IMR-90 (cell line): Measurements from ENCODE around the gene DHX9.

Experiments used
- BHLHE40 ChIP-seq: fragments of 150-350 bp; IDR thresholded peaks from 2 replicates; pipeline ENCODE4 v1.6.1; 2016; ENCODE audit warnings: mild to moderate bottlenecking, low read depth, low read length
- CEBPB ChIP-seq: IDR thresholded peaks from 2 replicates; pipeline ENCODE4 v1.6.1; 2012; ENCODE audit warnings: low read depth, low read length, improper control_type of control experiment
- MAZ ChIP-seq: IDR thresholded peaks from 2 replicates; pipeline ENCODE4 v1.6.1; 2012; ENCODE audit warnings: low read depth, mild to moderate bottlenecking, low read length, improper control_type of control experiment, moderate library complexity, borderline replicate concordance
- NFE2L2 ChIP-seq: fragments of 150-350 bp; IDR thresholded peaks from 2 replicates; pipeline ENCODE4 v1.6.1; 2016; ENCODE audit warnings: low read depth, mild to moderate bottlenecking, low read length
- POLR2A ChIP-seq: IDR thresholded peaks from 2 replicates; pipeline ENCODE4 v1.6.1; 2012; ENCODE audit warnings: mild to moderate bottlenecking, low read depth, low read length
- RAD21 ChIP-seq: IDR thresholded peaks from 2 replicates; pipeline ENCODE4 v1.6.1; 2012; ENCODE audit warnings: low read length, improper control_type of control experiment
- TF ChIP-seq, protein P1 (sequence below): conservative IDR thresholded peaks from 2 replicates; pipeline ENCODE4 v1.5.1; 2012; ENCODE audit warnings: mild to moderate bottlenecking, low read depth, low read length, improper control_type of control experiment

DNA sequence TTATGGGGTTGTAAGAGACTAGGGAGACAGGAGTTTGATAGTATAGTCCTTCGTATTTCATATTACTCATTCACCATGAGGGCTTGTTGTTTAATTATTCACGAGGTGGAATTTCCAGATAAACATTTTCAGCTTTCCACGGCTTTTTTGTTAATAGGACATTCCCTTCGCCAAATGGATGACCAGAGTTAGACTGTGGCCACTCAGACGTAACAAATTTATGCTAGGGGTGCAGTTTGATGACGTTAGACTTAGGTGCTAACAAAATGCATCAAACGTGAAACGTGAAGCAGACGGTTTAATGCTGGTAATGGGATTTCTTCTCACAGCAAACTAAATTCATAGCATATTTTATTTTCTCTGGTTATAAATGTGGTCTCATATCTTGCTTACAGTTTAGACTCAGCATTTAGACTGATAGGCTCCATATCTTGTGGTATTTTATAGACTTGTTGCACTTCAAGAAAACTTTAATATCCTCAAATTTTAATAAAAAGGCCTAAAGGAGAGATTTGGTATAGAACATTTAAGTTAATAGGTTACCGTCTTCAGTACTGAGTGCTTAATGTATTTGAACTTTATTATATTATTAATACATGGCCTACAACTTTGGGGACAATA lies 2.3 kb downstream of the DHX9 start:
- TF ChIP-seq, protein P1, sequence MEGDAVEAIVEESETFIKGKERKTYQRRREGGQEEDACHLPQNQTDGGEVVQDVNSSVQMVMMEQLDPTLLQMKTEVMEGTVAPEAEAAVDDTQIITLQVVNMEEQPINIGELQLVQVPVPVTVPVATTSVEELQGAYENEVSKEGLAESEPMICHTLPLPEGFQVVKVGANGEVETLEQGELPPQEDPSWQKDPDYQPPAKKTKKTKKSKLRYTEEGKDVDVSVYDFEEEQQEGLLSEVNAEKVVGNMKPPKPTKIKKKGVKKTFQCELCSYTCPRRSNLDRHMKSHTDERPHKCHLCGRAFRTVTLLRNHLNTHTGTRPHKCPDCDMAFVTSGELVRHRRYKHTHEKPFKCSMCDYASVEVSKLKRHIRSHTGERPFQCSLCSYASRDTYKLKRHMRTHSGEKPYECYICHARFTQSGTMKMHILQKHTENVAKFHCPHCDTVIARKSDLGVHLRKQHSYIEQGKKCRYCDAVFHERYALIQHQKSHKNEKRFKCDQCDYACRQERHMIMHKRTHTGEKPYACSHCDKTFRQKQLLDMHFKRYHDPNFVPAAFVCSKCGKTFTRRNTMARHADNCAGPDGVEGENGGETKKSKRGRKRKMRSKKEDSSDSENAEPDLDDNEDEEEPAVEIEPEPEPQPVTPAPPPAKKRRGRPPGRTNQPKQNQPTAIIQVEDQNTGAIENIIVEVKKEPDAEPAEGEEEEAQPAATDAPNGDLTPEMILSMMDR, result no peak
- TF ChIP-seq RAD21 (no peak), POLR2A (no peak), MAZ (no peak), BHLHE40 (peak; percentile 28; the same call in 1 of the 2 replicates), NFE2L2 (no peak), CEBPB (no peak)
